ENCODE measurements around the gene GALT.

- TF ChIP-seq CTCF (conservative IDR thresholded peaks at IDR 0.05; ENCODE audit: low read length) (no peak), EZH2phosphoT487 (IDR thresholded peaks at IDR 0.05; ENCODE audit: borderline replicate concordance, low read depth, low read length) (no peak)
Observed at GRCh38 chr9:34638138-34638445, 8.4 kb upstream of the GALT start.
